ENCODE data around the gene SNAPIN.
"Not testable (repeated sequence)": the region's sequence is repeated elsewhere in the genome, so short reads cannot be mapped to it uniquely, and the experiment has no call there.

The SNAPIN gene

DNA sequence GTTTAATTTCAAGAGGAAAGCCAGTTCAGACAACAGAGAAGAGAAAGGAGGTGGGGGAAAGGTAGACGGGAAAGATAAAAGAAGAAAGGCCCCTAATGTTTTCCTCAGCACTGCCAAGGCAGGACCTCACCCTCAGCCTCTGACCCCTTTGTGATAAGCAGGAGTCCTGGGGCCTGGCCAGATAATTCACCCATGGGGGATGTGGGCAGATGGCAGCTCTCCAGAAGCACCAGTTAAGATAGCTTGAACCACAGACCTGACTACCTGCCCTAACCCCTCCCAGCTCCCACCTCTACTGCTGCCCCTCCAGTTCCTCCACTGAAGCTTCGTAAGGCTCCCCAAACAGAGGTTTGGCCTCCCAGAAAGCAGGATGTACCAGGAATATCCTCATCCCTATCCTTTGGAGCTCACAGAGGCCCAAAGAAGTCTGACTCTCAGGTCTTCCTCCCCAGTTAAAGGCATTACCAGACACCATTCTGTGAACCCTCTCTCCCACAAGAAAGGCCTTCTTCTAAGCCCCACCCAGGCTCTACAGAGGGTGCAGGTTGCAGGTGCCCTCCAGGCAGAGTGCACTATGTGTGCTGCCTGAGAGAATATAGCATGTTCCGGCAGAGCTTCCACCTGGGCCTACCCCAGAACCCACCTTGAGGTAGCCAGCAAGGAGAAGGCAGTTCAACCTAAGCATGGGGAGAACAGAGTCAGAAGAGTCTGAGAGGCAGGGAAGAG lies 9.2 kb upstream of the SNAPIN start:
- no peak for DNase-seq

DNA sequence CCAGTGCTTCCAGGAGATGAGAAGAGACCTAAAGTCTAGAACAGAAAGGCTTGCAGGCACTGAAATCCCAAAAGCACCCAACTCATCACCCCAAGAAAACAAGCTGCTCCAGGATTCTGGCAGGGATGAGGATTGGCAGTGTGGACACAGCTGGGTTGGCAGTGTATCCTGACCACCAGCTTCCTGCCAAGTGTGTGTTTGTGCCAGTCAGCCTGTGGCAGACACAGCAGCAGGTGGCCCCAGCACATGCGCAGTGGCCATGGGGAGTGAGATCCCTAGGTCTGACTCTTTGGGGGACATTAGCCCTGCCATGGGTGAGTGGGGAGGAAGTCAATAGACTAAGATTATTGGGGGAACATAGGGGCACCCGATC lies 8.7 kb upstream of the SNAPIN start:
- no peak for DNase-seq

DNA sequence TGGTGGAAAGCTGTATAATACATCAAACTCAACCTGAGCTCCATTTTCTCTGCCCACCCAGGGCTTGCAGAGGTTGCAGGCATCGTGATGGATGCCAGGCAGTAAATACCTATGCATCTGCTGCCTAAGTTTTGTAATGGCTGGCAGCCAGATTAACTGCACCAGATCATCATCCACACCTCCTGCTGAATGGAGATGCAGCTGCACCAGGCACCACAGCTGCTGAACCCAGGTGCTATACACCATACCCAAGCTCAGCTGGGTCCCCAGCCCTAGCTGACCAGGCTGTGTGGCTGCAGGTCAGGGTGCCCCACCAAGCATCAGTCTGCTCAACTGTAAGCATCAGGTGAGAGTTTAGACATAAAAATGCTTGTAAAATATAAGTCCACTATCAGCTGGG lies 6.7 kb upstream of the SNAPIN start:
- no peak for DNase-seq

DNA sequence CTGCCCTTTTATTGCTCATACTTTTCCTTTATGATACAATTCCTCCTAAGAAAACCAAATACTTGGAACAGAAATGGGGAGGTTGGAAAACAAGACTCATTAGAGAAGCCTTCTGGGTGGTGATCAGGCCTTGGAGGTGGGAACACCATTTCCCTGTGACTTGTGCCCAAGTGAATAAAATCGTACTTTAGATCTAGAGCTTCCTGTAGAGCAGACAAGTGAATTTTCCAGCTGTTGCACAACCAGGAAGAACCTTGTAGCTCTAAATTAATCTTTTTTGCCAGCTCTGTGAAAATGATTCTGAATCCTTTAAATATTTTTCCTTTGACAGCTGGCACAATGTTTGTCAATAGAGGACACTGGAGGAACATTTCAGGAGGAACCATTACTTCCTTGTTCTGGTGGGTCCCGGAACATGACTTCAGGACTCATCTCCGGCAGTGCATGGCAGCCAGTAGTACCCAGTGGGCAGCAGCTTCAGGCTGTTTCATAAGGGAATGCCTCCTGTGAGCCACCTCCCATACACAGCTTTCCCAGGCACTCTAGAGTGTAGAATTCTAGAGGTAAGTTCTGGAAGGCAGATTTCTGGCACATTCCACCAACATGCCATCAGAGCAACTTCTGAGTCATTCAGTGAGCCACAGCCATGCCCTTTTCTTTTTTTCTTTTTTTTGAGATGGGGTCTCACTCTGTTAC lies 5.5 kb upstream of the SNAPIN start:
- DNase-seq = no peak

DNA sequence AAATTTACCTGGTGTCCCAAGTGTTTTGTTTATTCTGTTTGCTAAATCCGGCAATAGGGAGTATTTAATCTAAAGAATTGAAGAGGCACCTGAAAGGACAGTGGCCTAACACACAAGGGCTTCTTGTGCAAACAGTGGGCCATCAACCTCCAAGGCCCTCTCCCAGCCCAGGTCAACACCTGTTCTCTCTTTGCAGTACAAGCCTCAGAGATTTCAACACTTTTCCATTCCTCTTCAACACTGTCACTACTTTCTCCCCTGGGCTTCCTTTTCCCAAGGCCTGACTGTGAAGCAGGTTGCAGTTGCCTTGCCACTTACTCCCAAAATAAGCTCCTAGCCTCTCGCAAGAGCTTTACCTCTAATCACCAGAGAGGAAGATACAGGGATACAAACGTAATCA lies 3.2 kb upstream of the SNAPIN start:
- DNase-seq = no peak

DNA sequence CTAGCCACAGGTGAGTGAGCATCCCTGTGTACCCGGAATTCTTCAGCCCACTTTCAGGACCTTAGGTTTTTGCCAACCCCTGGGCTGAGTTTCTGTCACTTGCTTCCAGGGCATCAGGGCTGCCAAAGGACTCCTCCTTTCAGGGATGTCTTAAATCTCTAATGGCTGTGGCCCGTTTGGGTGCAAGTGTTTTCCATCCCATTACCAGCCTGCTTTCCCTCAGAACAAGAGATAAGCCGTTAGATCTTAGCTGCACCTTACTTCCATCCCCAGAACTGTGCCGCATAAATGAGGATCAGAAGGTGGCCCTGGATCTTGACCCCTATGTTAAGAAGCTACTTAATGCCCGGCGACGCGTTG lies 652 bp downstream of the SNAPIN start:
- DNase-seq = no peak

DNA sequence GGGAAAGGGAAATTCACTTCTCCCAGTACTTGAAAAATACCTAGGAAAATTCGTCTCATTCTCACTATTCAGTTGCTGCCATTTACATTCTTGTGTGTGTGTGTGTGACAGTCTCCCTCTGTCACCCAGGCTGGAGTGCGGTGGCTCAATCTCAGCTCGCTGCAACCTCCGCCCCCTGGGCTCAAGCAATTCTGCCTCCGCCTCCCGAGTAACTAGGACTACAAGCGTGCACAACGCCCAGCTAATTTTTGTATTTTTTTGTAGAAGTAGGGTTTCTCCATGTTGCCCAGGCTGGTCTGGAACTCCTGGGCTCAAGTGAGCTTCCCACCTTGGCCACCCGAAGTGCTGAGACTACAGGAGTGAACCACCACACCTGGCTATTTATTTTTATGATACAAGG lies 1.2 kb downstream of the SNAPIN start:
- no peak for DNase-seq

DNA sequence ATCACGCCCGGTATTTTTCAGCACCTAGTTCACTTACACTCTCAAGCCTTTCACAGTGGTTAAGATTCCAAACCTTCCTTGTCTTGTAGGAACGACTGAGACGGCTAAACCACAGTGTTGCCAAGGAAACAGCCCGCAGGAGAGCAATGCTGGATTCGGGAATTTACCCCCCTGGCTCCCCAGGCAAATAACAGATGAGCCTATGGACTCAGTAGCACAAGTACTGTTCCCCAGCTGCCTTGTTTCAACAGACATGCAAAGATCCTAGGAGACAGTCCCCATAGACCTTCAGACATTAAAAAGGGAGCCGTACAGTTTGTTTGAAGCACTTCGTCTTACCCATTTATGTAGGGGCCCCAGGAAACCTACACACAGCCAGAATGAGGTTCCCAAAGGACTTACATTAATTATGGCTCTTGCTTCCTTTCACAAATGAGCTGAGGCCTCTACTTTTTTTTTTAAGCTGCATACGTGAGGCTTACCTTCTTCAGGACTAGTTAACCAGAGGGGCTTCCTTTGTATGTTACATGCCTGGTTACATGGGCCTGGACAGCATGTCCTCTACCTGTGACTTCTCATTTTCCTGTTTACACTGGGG lies 2.7 kb downstream of the SNAPIN start:
- DNase-seq = no peak

DNA sequence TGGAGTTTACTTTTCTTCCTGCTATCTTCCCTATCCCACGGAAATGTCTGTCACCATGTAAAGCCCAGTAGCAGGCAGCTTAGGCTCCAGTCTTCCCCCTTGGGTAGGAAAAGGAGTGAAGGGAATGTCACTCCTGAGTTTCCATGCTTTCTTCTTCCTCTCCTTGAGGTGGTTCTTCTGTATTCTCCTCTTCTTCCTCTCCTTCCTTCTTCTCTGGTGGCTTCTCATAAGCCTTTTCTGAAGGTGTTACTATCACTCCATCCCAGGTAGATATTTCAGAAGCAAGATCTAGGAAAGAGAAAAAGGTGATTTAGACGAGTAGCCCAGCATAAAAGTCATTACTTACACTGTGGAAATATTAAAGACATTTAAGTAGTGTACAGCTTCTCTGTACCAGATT lies 3.8 kb downstream of the SNAPIN start:
- DNase-seq = no peak

DNA sequence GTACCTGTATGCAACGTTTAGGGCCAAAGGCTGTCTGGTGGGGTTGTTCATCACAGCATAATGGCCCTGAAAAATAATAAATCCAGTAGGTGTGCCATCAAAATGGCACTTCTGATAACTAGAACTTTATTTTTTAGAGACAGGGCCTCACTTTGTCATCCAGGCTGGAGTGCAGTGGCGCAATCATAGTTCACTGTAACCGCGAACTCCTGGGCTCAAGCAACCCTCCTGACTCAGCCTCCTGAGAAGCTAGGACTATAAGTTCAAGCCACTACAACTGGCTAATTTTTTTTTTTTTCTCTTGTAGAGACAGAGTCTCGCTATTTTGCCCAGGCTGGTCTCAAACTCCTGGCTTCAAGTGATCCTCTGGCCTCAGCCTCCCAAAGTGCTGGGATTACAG lies 4.7 kb downstream of the SNAPIN start:
- no peak for DNase-seq

DNA sequence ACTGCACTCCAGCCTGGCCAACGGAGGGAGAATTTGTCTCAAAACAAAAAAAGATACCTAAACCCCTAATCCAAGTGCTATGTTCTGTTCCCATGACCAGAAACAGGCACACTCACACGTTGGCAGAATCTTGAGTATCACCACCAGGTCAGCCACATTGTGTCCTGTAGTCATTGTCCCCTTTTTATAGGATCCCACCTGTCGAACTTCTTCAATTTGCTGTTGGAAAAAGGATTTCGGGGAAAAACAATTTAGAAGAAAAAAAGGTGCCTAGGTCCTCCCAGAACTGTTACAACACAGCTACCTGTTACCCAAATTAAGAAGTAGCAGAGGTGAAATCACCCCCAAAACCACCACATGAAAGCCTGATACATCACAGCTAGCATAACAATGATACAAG lies 8.9 kb downstream of the SNAPIN start:
- no peak for DNase-seq

DNA sequence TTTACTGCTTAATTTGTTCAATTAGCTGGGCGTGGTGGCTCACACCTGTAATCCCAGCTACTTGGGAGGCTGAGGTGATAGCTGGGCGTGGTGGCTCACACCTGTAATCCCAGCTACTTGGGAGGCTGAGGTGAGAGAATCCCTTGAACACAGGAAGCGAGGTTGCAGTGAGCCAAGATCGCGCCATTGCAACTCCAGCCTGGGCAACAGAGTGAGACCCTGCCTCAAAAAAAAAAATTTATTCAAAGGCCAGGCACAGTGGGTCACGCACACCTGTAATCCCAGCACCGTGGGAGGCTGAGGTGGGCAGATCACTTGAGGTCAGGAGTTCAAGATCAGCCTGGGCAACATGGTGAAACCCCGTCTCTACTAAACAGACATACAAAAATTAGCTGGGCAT lies 10.2 kb downstream of the SNAPIN start:
- not testable (repeated sequence) for DNase-seq

DNA sequence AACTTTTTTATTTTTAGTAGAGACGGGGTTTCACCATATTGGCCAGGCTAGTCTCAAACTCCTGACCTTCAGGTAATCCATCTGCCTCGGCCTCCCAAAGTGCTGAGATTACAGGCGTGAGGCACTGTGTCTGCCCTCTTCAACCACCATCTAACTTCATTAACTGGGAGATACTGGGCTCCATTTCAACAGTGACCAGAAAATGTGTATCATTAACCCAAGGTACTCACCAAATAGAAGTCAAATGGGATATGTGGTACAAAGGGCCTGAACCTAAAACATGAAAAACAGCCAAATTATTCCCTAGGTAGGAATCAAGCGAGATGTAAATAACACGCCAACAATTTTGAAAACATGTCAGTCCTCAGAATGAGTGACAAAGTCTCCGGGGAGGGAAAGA lies 11.1 kb downstream of the SNAPIN start:
- no peak for DNase-seq

DNA sequence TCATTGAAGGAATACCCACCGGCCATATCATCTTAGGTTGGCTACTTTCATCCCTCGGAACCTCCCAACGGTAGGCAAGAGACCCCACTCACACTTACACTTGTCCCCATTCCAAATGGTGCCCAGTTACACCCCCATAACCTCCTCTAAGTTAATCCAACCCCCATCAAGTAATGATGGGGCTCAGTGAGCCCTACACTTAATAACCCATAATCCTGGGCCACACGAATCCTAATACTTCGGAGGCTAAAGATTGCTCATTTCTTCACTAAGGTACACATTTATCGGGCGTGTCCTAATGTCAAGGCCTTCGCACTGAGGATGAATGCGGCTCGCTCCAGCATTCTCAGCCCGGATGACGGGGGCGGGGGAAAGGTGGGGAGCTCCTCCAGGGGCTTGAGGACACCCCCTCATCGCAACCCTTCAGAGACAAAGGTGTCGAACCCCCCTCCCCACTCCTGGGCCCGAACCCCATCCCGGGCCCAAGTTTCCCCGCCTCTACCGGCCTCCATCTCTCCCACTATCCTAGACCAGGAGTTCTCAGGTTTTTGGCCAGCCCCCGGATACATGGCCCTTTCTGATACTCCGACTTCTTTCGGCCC lies 11.9 kb downstream of the SNAPIN start:
- DNase-seq = no peak

DNA sequence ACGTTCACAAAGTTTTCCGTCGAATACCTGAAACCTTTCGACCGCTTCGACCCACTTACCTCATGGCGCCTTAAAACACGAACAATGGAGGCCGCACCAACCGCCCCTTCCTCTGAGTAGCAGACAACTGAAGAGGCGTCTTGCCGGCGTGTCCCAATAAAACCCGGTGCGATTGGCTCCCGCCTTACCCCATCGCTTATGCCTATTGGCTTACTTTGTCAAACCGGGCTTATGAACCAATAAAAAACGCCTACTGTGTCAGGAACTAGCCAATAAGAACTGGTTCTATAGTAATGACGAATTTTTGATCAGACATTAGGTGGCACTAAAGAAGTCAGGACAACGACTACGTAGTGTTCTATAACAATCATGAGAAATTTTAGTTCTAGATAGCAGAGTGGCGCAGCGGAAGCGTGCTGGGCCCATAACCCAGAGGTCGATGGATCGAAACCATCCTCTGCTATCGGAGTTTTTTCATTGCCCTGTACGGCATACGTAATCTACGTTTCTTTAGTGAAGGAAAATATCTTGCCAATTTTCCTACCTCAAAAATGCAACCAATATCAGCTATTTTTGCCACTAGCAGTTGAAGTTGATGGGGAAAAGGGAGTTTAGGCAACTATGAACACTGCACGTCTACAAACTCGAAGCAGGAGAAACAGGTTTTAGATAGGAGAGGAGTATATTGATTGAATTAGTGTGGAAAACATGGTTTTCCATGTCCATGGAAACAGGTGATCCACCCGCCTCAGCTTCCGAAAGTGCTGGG lies 12.5 kb downstream of the SNAPIN start, which contains the start of gene ILF2:
ILF2 (minus strand) TSS at position 135 of the 769 bp plus-strand sequence; CDS start at position 64, 71 bp downstream.
- peak; percentile 99 for DNase-seq

DNA sequence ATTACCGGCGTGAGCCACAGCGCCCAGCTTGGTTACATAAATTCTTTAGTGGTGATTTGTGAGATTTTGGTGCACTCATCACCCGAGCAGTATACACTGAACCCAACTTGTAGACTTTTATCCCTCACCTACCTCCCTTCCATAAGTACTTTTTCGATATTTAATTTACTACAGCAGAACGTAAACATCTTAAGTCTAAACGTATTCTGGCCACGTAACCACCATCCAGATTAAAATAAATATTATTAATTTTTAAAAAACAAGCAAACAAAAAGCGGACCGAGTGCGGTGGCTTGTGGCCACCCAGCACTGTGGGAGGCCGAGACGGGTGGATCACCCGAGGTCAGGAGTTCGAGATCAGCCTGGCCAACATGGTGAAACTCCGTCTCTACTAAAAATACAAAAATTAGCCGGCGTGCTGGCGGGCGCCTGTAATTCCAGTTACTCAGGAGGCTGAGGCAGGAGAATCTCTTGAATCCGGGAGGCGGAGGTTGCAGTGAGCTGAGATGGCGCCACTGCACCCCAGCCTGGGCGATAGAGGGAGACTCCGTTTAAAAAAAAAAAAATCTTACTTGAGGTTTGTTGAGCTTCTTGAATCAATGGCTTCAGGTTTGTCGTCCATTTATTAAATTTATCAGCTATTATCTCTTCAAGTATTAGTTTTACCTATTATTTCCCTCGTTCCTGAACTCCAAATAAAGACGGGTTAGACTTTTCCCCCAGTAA lies 13.3 kb downstream of the SNAPIN start:
- DNase-seq = not testable (repeated sequence)

DNA sequence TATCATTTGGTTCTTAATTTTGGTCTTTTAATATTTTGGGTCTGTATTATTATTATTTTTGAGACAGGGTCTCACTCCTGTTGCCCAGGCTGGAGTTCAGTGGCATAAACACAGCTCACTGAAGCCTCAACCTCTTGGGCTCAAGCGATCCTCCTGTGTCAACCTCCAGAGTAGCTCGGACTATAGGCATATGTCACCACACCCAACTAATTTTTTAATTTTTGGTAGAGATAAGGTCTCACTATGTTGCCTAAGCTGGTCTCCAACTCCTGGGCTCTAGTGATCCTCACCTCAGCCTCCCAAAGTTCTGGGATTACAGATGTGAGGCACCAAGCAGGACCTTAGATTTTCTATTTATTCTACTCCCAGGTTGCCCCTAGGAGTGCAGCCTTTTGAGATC lies 15.0 kb downstream of the SNAPIN start:
- no peak for DNase-seq

DNA sequence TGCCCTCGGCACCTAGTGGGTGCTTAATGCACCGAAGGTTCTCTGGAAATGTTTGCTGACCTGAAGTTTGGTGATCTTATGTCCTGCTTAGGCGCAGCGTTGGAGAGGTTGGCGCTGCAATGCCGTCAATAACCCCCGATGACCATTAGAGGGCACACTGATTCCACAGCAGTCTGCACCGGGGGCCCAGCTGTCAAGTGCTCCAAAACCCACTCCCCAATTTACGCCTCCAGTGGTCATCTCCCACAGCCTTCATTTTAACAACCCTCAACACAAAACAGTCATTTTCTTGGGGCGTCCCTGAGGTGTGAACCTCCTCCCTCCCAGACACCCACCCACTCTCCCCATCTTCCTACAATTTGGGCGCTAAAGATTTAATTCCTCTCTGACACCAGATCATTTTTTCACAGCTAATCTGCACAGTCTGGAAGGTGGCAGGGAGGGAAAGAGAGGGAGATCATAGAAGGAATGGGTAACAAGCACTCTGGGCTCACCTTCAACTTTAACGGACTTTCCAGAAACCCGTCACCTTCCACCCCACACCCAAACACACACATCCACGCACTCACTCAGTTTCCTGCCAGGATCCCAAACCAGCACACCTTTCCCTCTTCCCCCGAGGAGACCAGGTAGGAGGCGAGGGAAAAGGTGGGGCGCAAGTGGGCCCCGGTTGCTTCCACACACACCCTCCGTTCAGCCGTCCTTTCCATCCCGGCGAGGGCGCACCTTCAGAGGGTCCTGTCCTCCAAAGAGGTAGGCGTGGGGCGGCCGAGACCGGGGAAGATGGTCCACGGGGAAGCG lies 19.4 kb downstream of the SNAPIN start:
- no peak for DNase-seq

DNA sequence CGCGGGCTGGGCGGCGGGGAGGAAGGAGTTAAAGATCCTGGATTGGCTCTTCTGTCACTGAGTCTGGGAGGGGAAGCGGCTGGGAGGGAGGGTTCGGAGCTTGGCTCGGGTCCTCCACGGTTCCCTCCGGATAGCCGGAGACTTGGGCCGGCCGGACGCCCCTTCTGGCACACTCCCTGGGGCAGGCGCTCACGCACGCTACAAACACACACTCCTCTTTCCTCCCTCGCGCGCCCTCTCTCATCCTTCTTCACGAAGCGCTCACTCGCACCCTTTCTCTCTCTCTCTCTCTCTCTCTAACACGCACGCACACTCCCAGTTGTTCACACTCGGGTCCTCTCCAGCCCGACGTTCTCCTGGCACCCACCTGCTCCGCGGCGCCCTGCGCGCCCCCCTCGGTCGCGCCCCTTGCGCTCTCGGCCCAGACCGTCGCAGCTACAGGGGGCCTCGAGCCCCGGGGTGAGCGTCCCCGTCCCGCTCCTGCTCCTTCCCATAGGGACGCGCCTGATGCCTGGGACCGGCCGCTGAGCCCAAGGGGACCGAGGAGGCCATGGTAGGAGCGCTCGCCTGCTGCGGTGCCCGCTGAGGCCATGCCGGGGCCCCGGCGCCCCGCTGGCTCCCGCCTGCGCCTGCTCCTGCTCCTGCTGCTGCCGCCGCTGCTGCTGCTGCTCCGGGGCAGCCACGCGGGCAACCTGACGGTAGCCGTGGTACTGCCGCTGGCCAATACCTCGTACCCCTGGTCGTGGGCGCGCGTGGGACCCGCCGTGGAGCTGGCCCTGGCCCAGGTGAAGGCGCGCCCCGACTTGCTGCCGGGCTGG lies 20.2 kb downstream of the SNAPIN start, which contains the start of gene NPR1:
NPR1 (plus strand) TSS at position 170 of the 818 bp plus-strand sequence; CDS start at position 591, 421 bp downstream.
- DNase-seq = no peak

DNA sequence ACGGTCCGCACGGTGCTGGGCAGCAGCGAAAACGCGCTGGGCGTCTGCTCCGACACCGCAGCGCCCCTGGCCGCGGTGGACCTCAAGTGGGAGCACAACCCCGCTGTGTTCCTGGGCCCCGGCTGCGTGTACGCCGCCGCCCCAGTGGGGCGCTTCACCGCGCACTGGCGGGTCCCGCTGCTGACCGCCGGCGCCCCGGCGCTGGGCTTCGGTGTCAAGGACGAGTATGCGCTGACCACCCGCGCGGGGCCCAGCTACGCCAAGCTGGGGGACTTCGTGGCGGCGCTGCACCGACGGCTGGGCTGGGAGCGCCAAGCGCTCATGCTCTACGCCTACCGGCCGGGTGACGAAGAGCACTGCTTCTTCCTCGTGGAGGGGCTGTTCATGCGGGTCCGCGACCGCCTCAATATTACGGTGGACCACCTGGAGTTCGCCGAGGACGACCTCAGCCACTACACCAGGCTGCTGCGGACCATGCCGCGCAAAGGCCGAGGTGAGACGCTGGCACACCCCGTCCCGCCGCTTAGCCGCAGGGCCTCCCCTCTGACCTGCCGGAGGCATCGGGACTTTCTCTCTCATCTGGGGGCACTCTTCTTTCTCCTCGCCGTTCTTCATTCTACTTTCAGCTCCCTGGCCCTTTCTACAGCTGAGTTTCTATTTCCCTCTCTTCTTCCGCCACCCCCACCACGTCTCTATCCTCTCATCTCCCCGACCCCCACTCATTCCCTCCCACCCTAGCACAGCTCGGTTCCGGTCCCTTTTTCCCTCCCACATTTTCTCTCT lies 21.0 kb downstream of the SNAPIN start:
- DNase-seq = peak; percentile 6

Data from NCI-H2227 treated with DMSO at 0.1 percent for 48 hours (cell line).